ENCODE results near the gene SCNN1G.
"Not testable (repeated sequence)": the region's sequence is repeated elsewhere in the genome, so short reads cannot be mapped to it uniquely, and the experiment has no call there.

The SCNN1G gene, protein sequence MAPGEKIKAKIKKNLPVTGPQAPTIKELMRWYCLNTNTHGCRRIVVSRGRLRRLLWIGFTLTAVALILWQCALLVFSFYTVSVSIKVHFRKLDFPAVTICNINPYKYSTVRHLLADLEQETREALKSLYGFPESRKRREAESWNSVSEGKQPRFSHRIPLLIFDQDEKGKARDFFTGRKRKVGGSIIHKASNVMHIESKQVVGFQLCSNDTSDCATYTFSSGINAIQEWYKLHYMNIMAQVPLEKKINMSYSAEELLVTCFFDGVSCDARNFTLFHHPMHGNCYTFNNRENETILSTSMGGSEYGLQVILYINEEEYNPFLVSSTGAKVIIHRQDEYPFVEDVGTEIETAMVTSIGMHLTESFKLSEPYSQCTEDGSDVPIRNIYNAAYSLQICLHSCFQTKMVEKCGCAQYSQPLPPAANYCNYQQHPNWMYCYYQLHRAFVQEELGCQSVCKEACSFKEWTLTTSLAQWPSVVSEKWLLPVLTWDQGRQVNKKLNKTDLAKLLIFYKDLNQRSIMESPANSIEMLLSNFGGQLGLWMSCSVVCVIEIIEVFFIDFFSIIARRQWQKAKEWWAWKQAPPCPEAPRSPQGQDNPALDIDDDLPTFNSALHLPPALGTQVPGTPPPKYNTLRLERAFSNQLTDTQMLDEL

DNA sequence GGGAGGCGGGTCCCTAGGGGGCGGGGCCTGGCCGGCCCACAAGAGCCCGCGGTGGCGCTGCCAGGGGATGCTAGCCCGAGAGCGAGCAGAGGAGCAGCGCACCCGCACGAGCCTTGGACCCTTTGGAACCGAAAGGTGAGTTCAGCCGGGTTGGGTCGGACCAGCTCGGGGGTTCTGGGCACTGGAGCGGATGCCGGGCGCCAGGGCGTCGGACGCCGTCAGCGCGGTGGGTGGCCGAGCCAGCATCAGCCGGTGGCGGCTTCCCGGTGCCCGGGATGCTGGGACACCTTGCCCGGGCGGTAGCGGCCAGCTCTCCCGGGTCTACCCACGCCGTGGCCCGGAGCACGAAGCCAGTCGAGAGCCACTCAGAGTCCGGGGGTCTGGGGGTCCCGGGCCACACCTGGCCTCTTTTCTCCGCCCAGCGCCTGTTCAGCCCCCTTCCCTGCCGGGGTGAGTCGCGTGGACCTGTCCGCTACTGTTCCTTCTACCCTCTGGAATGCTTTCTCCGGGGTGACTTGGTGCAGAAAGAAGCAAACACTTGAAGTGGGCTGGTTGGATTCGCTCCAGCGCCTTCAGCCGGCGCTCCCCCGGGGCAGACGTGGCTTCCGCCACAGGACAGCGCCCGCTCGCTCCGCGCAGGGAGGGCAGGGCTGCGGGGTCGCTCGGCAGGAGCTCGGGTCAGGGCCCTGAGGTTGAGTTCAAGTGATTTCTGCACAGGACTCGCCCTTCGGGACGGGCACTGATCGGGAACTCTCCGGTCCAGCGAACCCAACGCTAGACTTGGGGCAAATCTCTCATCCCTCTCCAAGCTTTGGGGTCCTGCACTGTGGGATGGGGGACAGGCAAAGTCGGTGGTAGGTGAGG is at the start of gene SCNN1G:
TSS of gene SCNN1G (plus strand) at position 67 of the 864 bp plus-strand sequence. CDS start 3,527 bp downstream, outside the sequence.
- in situ Hi-C loops (cut with HindIII; ENCODE audit: low sequenced_read_pairs) = loop anchor here (25.0 kb wide), 1 partner anchor 254 kb away; no protein-coding TSS in a partner anchor

DNA sequence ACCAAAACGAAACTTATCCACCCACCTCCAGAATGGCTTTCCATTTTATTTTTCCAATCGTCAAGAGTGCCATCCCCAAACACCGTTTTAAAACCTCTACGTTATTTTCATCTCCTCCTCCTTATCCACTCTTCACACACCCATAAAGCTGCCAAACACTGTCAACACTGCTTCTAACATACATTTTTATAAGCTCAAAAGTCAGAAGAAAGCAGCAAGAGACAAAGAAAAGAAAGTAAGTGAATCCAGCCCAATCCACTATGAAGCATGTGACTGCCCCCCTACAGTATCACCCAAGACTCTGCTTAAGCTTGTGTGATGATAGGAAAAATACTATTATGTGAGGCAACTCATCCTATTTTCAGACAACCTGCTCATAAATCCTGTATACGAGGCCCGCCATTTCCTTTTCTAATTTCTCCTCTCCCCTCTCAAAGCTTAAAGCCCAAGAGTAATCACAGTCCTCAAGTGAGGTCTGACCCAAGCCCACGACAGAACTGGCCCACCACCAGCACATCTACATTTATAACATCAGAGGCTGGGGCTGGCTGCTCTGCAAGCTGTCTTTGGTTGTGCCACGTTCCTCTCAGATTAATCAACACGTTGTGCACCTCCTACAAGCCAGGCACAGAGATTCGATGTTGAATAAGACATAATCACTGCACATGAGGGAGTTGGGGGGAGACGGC is 49.6 kb upstream of the SCNN1G start:
- in situ Hi-C loops (cut with HindIII; ENCODE audit: low sequenced_read_pairs) = no loop called here

DNA sequence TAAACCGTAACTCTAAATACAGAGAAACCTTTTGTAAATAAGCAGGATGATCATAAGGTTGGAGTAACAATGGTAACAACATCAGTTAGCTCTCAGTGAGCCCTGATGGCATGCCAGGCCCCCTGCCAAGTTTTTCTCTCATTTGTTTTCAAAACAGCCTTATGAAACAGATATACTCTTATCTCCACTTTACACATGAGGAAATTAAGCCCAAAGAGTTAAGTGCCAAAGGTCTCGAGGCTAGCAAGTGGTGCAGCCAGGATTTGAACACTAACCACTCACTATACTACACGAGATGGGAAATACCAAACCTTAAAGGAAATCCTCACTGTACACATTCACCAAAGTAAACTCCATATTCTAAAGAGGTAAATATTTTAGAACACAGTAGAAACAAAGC is 48.3 kb upstream of the SCNN1G start:
- in situ Hi-C loops (cut with HindIII; ENCODE audit: low sequenced_read_pairs) = no loop called here

DNA sequence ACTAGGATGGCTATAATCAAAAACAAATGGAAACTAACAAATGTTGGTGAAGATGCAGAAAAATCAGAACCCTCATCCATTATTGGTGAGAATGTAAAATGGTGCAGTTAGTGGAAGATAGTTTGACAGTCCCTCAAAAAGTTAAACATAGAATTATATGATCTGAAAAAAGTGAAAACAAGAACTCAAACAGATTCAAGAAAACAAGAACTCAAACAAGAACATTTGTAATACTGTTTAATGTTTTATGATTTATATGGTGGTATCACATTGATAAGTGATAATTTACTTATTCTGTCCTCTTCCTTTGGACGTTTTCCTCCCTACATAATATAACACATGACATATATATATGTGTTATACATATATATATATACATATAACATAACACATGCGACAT is 45.3 kb upstream of the SCNN1G start:
- in situ Hi-C loops (cut with HindIII; ENCODE audit: low sequenced_read_pairs) = no loop called here

DNA sequence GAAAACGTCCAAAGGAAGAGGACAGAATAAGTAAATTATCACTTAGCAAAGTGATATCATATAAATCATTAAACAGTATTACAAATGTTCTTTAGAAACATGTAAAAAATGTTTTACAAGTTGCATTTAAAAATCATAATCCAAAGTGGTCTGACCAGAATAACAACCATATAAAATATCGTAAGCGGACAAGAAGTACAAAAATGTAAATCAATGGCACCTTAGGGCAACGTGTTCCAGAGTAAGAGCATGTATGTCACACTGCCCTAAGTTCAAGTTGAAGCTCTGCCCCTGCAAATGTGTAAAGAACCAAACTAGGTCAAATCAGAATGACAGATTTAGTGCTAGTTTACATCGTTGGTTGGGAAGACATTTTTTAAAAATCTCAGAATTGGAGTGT is 44.7 kb upstream of the SCNN1G start:
- in situ Hi-C loops (cut with HindIII; ENCODE audit: low sequenced_read_pairs) = no loop called here

DNA sequence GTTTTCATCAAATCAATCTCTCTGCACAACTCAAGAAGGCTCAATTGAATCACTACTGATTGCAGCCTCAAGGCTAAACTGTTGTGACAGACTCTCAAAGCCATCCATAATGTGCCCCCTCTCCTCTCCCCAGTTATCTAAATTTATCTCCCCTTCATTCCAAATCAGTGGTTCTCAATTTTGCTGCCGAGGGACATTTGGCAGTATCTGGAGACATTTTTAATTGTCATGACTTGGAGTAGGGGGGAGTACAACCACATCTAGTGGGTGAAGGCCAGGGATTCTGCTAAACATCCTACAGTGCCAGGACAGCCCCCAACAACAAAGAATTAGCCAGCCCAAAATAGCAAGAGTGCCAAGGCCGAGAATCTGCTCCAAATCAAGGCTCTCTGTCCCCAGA is 42.4 kb upstream of the SCNN1G start:
- in situ Hi-C loops (cut with HindIII; ENCODE audit: low sequenced_read_pairs) = no loop called here

DNA sequence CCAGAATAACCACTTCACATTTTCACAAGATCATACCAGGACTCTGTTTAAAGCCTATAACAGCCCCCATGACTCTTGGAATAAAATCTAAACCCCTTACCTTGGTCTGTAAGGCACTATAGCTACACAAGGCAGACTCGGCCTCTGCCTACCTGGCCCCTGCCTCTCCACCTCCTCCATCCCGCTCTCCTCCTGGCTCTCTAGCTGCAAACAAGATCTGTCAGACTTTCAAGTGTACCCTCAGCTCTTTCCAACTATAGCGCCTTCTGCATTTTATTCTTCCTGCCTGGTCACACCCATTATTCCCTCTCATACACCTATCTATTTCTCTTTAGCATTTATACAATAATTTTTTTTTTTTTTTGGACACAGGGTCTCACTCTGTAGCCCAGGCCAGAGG is 41.5 kb upstream of the SCNN1G start:
- in situ Hi-C loops (cut with HindIII; ENCODE audit: low sequenced_read_pairs) = no loop called here

DNA sequence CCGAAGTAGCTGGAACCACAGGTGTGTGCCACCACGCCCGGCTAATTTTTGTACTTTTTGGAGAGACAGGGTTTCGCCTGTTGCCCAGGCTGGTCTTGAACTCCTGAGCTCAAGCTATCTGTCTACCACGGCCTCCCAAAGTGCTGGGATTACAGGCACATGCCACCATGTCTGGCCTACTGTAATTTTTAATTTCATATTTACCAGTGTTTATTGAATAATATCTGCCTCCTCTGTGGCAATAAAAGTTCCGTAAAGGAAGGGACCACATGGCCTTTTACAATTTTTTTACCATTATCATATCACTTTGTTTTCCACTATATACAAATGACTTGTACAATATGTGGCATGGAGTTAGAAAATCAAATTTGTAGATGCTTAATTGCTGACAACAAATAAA is 41.0 kb upstream of the SCNN1G start:
- in situ Hi-C loops (cut with HindIII; ENCODE audit: low sequenced_read_pairs) = no loop called here

DNA sequence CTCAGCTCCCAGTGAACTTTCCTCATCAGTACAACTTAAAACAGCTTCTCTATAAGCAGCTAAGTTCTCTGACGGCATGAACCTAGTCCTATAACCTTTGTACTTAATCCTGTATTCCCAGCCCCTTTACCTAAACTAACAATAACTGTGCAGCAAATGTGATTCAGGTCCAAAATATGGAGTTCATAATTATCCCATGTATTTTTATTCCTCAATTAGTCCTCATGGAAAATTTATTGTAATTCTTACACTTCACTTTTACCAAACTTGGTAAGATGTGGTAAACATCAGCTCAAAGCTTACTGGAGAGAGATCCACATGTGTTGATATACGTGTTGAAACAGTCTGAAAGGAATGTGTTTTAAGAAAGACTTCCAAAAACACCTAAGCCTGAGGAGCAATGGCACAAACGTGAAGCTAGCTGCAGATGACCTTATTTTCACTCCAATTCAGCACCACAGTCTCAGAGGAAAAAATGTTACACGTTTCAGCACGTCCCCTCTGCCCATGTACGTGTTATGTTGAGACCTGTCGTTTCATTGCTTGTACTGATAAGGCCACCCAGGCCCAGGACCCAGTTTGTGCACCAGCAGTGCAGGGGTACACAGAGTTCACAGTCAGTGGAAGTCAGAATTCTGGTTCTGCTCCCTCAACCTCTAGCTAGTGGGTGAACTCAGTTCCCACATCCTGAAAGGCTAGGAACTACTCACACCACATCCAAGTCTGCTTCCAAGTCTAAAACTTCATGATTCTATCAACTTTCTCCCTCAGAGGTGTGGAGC is 40.4 kb upstream of the SCNN1G start:
- in situ Hi-C loops (cut with HindIII; ENCODE audit: low sequenced_read_pairs) = no loop called here

DNA sequence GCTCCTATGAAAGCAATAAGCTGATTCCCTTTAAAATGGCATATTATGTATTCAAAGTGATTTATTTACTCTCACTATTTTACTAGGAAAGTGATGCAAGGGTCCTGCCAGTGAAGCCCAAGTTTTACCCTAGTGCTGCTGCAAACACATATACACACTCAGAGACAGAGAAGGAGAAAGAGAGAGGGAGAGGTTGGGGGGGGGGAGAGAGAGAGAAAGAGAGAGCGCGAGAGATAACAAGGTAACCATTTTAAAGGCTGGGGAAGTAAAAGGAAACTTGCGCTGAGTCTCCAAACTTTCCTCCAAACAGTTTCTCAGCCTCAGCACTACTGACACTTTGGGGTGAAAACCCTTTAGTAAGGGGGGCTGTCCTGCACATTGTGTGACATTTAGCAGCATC is 39.2 kb upstream of the SCNN1G start:
- in situ Hi-C loops (cut with HindIII; ENCODE audit: low sequenced_read_pairs) = no loop called here

DNA sequence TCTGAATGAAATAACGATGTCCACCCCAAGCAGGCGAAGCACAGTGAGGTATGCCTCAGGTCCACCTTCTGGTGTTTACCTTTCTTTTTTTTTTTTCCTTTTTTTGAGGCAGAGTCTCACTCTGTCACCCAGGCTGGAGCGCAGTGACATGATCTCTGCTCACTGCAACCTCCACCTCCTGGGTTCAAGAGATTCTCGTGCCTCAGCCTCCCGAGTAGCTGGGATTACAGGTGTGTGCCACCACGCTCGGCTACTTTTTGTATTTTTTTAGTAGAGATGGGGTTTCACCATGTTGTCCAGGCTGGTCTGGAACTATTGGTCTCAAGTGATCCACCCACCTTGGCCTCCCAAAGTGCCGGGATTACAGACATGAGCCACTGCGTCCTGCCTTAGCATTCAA is 38.2 kb upstream of the SCNN1G start:
- in situ Hi-C loops (cut with HindIII; ENCODE audit: low sequenced_read_pairs) = not testable (repeated sequence)

DNA sequence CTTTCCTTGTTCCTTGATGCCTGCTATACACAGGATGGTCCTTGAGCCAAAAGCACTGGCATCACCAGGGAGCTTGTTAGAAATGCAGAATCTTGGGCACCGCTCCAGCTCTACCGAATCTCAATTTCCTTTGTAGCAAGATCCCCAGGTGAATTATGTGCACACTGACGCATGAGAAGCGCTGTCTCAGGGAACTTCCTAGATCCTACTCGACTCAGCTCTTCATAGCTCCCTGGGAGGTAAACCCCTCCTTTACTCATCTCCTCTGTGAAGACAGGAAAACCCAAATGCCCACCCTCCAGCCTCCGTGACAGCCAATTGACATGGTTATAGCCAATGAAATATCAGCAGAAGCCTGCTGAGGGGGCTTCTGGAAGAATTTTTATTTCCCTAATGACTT is 37.4 kb upstream of the SCNN1G start:
- in situ Hi-C loops (cut with HindIII; ENCODE audit: low sequenced_read_pairs) = no loop called here

DNA sequence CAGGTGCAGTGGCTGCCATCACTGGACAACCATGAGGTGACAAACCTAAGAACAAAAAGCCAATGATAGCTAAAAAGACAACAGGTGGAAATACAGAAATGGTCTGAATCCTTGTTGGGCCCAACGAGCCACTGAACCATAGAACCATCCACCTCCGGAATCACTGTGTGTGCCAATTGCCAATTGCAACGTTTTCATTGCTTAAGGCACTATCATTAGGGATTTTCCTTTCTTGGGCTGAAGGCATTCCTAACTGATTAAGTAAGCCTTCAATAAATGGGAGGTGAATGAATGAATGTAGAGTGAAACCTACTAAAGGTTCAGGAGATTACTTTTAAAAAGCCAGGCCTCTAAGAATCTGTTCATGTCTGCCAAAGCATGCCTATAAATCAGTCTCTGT is 36.9 kb upstream of the SCNN1G start:
- in situ Hi-C loops (cut with HindIII; ENCODE audit: low sequenced_read_pairs) = no loop called here

DNA sequence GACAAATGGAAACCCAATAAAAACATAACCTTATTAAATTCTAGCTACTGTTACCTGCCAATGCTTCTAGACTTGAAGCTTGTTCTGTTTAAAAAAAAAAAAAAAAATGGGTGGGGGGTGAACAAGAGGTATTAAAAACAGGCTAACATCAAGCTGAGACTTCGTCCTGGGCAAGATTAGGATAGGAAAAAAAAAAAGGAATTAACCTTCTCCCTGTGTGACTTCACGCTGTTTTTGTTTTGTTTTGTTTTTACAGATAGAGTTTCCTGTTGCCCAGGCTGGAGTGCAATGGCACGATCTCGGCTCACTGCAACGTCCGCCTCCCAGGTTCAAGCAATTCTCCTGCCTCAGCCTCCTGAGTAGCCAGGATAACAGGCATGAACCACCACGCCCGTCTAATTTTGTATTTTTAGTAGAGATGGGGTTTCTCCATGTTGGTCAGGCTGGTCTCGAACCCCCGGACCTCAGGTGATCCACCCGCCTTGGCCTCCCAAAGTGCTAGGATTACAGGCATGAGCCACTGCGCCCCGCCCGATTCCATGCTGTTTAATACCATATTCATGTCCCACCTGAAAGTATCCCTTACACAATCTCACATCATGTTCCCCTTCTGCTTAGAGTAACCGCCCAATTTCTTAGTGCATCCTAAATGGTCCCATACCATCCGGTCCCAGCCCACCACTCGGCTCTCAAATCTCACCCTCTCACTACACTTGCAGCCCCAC is 35.5 kb upstream of the SCNN1G start:
- in situ Hi-C loops (cut with HindIII; ENCODE audit: low sequenced_read_pairs) = no loop called here

DNA sequence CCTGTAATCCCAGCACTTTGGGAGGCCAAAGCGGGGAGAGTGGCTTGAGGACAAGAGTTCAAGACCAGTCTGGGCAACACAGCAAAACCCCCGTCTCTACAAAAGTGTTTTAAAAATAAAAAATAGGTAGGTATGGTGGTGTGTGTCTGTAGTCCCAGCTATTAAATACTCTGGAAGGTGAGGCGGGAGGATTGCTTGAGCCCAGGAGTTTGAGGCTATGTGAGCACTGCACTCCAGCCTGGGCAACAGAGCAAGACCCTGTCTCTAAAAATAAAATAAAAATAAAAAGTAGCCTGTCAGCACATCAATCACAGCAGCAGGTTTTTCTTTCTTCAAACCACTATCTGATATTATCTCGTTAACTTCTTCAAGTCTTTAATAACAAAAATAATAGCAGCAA is 34.9 kb upstream of the SCNN1G start:
- in situ Hi-C loops (cut with HindIII; ENCODE audit: low sequenced_read_pairs) = no loop called here

DNA sequence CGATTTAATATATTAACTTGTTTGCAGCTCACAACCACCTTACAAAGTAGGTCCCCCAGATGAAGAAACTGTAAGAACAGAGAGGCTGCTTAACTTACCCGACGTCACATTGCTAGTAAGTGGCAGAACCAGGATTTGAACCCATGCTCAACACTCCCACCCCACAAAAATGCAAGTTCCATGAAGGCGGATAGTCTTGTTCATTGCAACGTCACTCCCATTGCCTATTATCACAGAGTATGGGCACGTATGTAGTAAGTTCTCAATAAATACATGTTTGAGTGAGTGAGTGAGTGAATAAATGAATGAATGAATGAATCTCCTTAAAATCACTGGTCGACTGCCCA is 34.4 kb upstream of the SCNN1G start:
- in situ Hi-C loops (cut with HindIII; ENCODE audit: low sequenced_read_pairs) = no loop called here

DNA sequence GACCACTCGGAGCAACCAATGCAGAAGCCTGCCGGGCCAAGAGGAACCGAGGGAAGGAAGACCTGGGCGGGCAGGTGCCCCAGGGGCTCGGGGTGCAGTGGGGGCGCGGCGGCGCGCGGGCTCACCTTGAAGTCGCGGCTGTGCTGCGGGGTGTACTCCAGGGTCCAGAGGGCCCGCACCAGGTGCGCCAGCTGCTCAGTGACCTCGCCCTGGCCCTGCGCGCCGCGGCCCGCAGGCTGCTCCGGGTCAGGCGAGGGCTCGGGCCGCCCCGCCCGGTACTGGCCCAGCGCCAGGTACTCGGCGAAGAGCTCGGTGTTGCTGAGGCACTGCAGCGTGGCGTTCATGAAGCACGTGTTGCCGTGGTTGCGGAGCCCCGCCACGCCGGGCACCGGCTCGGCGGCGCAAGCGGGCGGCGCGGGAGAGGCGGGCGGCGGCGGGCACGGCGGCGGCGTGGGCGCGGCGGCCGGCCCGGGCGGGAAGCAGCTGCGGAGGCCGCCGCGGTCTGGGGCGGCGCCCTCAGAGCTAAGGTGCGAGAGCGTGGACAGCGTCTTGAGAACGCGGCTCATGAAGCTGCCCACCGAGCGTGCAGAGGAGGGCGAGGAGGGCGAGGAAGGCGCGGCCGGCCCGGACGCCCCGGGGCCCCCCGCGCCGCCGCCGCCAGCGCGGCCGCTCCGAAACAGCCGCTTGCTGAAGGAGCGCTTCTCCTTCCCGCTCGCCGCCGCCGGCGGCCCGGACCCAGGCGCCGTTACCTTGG is 33.9 kb upstream of the SCNN1G start:
- in situ Hi-C loops (cut with HindIII; ENCODE audit: low sequenced_read_pairs) = no loop called here

DNA sequence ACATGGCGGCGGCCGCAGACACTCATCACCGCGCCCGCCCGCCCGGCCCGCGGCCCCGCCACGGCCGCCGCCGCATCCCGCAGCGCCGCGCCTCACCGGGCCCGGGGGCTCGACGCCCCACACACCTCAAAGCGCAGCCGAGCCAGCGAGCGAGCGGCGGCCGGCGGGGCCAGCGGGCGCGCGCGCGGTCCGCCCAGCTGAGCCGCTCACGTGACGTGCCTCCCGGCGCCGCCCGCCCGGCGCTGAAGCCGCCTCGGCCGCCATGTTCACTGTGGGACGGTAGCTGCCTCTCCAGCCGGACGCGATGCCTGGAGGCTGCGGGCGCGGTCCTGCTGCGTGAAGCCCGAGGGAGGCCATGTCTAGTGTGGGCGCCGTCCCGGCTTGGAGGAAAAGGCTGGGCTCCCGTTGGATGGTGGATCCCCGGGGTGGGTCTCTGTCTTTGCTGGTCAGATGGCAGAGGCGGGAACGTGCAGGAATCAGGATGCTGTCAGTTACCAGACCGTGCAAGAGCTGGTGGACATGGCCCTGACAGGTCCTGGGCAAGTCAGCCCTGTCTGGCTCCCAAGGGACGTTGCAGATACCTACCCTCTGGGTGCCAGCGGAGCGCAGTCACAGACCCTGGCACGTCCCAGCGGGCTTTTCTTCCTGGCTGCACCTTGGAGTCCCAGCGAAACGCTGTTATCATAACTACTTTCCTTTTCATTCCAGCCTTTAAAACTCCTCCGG is 33.1 kb upstream of the SCNN1G start, which contains the start of gene USP31:
TSS of gene USP31 (minus strand) at position 186 of the 726 bp plus-strand sequence. CDS start at position 4, 182 bp downstream.
- in situ Hi-C loops (cut with HindIII; ENCODE audit: low sequenced_read_pairs) = no loop called here
